Aorta (tissue), 5 donors: ENCODE measurements around the gene TOMM40. TPM values are rescaled to one million over a fixed set of nuclear protein-coding genes. Genes with fewer than 3 reads are reported as not detected.
"Not testable (repeated sequence)": the region's sequence is repeated elsewhere in the genome, so short reads cannot be mapped to it uniquely, and the experiment has no call there.

Experiments
- ATAC-seq: fragments of 200-7000 bp; cut with Tn5 transposase; one replicate; pipeline ENCODE4 v1.9.1; 2022; ENCODE audit warnings: moderate library complexity; ENCODE audit not compliant: low FRiP score
- DNase-seq, 2 donors: peaks; one replicate each; pipeline ENCODE4 v3.0.0-alpha.2; 2020
- H3K27ac ChIP-seq, 2 donors: one replicate each; pipeline ENCODE4 v1.5.1; 2013; ENCODE audit warnings: low read length in 2 of 2, mild to moderate bottlenecking in 2 of 2, moderate library complexity in 2 of 2, control low read depth in 1 of 2, inconsistent platforms in 1 of 2, low read depth in 1 of 2
- H3K27me3 ChIP-seq, 2 donors: one replicate each; pipeline ENCODE4 v1.6.1; 2013; ENCODE audit warnings: control low read depth in 1 of 2, low read length in 1 of 2, mild to moderate bottlenecking in 1 of 2, moderate library complexity in 1 of 2; ENCODE audit not compliant: insufficient read depth in 2 of 2, control insufficient read depth in 1 of 2
- H3K36me3 ChIP-seq, 2 donors: one replicate each; pipeline ENCODE4 v1.6.1; 2013; ENCODE audit warnings: control low read depth in 1 of 2, low read length in 1 of 2, mild to moderate bottlenecking in 1 of 2; ENCODE audit not compliant: insufficient read depth in 2 of 2, control insufficient read depth in 1 of 2
- H3K4me1 ChIP-seq, 2 donors: one replicate each; pipeline ENCODE4 v1.6.1; 2013; ENCODE audit warnings: low read length in 2 of 2, control low read depth in 1 of 2, mild to moderate bottlenecking in 1 of 2, moderate library complexity in 1 of 2; ENCODE audit not compliant: insufficient read depth in 2 of 2, control insufficient read depth in 1 of 2
- H3K4me3 ChIP-seq, 2 donors: one replicate each; pipeline ENCODE4 v1.5.1; 2013; ENCODE audit warnings: low read length in 2 of 2, control low read depth in 1 of 2, mild to moderate bottlenecking in 1 of 2
- H3K9me3 ChIP-seq: one replicate; pipeline ENCODE4 v1.6.1; 2013; ENCODE audit warnings: mild to moderate bottlenecking, low read length; ENCODE audit not compliant: control insufficient read depth
- WGBS, 2 donors: extraction: QIAGEN DNeasy Blood & Tissue Kit; methylation state at CpG; one replicate each; pipeline ENCODE4 v1.1.7; 2013; 5-methylcytosine and 5-hydroxymethylcytosine counted together
- intact Hi-C, 2 donors: fragments of 100-400 bp; cut with DNase I; formaldehyde crosslinking; loops; one replicate each; pipeline versions ENCODE4 v1.14.2 to v1.15.0; 2022
- polyA plus RNA-seq, 2 donors: library from polyadenylated mRNA; stranded (reverse); fragments of 200-250 nt; gene quantifications; one replicate each; pipeline ENCODE4 v1.2.3, GENCODE V29; 2013
- total RNA-seq, 2 donors: library from RNA; stranded (reverse); fragmentation: NEBNext Ultra II Directional; extraction: Animal tissue kit (Norgen Biotek cat#: 25700); gene quantifications; one replicate each; pipeline ENCODE4 v1.2.1, GENCODE V29; 2021
- donor health status: healthy with polysubstance abuse.
- donor health status: Bipolar disorder and iron deficiency.
- donor health status: DM: no; HTN: no; CAD: no.
- donor health status: DM: no; HTN: no; CAD: no.
- donor health status: DM: yes; HTN: yes; CAD: no.

TOMM40 gene
- total and polyA plus RNA-seq, 4 donors: 8.9 to 23.6 (median 18.6) TPM

- Histone ChIP-seq H3K36me3 (peaks cover 0 to 1% of the 10 kb centered on the region in 2 donors), H3K4me1 (no peaks in the 10 kb centered on the region), H3K9me3 (no peaks in the 10 kb centered on the region), H3K4me3 (no peak overlapping the region), H3K27ac (no peak overlapping the region), H3K27me3 (no peaks in the 10 kb centered on the region)
- DNase-seq (no peak), ATAC-seq (no peak)
- WGBS, 2 donors: 83 to 88% methylated on average over 4 of the region's 4 CpGs
- intact Hi-C loops: loop anchor here in 1 of 2 donors (5.0 kb wide), 1 partner anchor 35 kb away; no protein-coding TSS in a partner anchor
Measured at GRCh38 chr19:44887648-44888047, 3.4 kb upstream of the TOMM40 start.

DNA sequence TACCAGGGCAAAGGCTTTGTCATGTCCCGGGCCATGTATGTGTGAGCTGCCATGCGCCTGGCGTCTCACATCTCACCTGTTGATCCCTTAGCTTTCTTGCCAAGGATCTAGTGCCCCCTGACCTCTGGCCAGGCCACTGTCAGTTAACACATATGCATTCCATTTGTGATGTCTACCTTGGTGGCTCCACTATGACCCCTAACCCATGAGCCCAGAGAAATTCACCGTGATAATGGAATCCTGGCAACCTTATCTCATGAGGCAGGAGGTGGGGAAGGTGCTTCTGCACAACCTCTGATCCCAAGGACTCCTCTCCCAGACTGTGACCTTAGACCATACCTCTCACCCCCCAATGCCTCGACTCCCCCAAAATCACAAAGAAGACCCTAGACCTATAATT is 2.7 kb upstream of the TOMM40 start:
- intact Hi-C loops: loop anchor here in 1 of 2 donors (5.0 kb wide), 1 partner anchor 36 kb away; no protein-coding TSS in a partner anchor
- H3K9me3 ChIP-seq, H3K4me1 ChIP-seq, DNase-seq, H3K4me3 ChIP-seq, H3K27ac ChIP-seq, H3K27me3 ChIP-seq, H3K36me3 ChIP-seq, ATAC-seq: not testable (repeated sequence)
- WGBS, 2 donors: 87 to 91% methylated on average over 5 of the region's 5 CpGs

DNA sequence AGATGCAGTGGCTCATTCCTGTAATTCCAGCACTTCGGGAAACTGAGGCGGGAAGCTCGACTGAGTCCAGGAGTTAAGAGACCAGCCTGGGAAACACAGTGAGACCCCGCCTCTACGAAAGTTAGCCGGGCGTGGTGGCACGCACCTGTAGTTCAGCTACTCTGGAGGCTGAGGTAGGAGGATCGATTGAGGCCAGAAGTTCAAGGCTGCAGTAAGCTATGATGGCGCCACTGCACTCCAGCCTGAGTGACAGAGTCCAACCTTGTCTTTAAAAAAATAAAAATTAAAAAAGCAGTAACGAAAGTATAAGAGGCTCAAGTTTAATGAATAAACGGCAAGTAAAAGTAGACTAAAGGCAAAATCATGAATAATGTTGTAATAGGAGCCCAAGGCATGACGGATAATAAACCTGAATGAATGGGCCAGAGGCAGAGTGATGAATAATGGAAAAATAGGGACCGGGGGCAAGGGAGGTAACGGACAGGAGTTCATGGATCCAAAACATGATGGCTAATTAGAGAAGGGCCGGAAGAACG is 1.2 kb upstream of the TOMM40 start:
- intact Hi-C loops: loop anchor here (2.0 to 5.0 kb wide), 2 partner anchors 38 to 41 kb away; no protein-coding TSS in a partner anchor
- Histone ChIP-seq H3K4me1 (no peaks in the 10 kb centered on the region), H3K27me3 (no peaks in the 10 kb centered on the region), H3K9me3 (no peaks in the 10 kb centered on the region), H3K36me3 (peaks cover 0 to 1% of the 10 kb centered on the region in 2 donors), H3K4me3 (peak overlapping the region in 1 of 2 donors; percentile 33), H3K27ac (no peak overlapping the region)
- 47 to 48% methylated on average over 17 of the region's 17 CpGs for WGBS, 2 donors
- DNase-seq (no peak), ATAC-seq (no peak)

- H3K27ac ChIP-seq: peak overlapping the region in 1 of 2 donors; percentile 94
- no peaks in the 10 kb centered on the region for H3K27me3 ChIP-seq
- H3K4me1 ChIP-seq: no peaks in the 10 kb centered on the region
- DNase-seq (peak in 1 of 2 donors; percentile 100), ATAC-seq (peak; percentile 97)
- H3K36me3 ChIP-seq: peaks cover 0 to 1% of the 10 kb centered on the region in 2 donors
- H3K4me3 ChIP-seq: peak overlapping the region in 1 of 2 donors; percentile 33
- intact Hi-C loops: loop anchor here in 1 of 2 donors (2.0 kb wide), 1 partner anchor 42 kb away; no protein-coding TSS in a partner anchor
- H3K9me3 ChIP-seq: no peaks in the 10 kb centered on the region
- WGBS, 2 donors: 0% methylated on average over 40 of the region's 40 CpGs
Measured at GRCh38 chr19:44890366-44891015, 563 bp upstream of the TOMM40 start.

DNA sequence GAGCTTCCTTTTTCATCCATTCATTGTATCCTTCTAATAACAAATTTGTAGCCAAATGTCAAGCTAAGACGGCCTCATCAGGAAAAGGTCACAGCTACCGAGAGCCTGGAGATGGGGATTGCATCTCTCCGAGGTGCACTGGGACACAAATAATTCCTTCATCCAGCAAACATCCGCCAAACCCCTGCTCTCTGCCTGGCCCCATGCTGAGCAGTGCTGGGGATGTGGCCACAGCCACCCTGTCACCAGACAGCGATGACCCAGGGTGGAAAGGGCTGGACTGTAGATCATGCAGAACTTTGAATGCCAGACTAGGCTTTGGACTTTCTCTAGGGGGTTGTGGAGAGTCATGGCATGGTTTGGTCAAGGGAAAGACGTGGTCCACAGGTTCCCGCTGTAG is 1.9 kb downstream of the TOMM40 start:
- 84 to 88% methylated on average over 7 of the region's 7 CpGs for WGBS, 2 donors
- H3K27ac ChIP-seq: no peak overlapping the region
- H3K27me3 ChIP-seq: no peaks in the 10 kb centered on the region
- intact Hi-C loops: no loop called here
- no peaks in the 10 kb centered on the region for H3K9me3 ChIP-seq
- peaks cover 0 to 2% of the 10 kb centered on the region in 2 donors for H3K36me3 ChIP-seq
- H3K4me3 ChIP-seq: no peak overlapping the region
- DNase-seq: no peak
- no peaks in the 10 kb centered on the region for H3K4me1 ChIP-seq
- no peak for ATAC-seq

GRCh38 chr19:44893332-44894051 is 2.4 kb downstream of the TOMM40 start:
- WGBS, 2 donors: 89 to 91% methylated on average over 18 of the region's 18 CpGs
- H3K4me3 ChIP-seq: no peak overlapping the region
- H3K9me3 ChIP-seq: no peaks in the 10 kb centered on the region
- ATAC-seq: no peak
- H3K4me1 ChIP-seq: no peaks in the 10 kb centered on the region
- H3K27me3 ChIP-seq: no peaks in the 10 kb centered on the region
- peaks cover 0 to 2% of the 10 kb centered on the region in 2 donors for H3K36me3 ChIP-seq
- no peak overlapping the region for H3K27ac ChIP-seq
- DNase-seq: no peak
- intact Hi-C loops: no loop called here

DNA sequence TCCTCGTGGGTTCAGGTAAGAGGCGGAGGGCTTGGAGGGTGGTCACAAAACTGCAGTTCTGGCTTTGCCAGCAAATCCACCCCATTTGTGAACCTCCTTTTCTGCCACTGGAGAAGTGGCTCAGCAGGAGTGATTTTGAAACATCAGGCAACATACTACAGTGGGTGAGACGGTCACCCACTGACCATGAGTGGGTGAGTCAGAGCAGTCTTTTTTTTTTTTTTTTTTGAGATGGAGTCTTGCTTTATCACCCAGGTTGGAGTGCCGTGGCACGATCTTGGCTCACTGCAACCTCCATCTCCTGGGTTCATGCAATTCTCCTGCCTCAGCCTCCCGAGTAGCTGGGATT is 3.0 kb downstream of the TOMM40 start:
- Histone ChIP-seq H3K4me3 (no peak overlapping the region), H3K4me1 (no peaks in the 10 kb centered on the region), H3K27me3 (no peaks in the 10 kb centered on the region), H3K9me3 (no peaks in the 10 kb centered on the region), H3K36me3 (peaks cover 0 to 2% of the 10 kb centered on the region in 2 donors), H3K27ac (no peak overlapping the region)
- intact Hi-C loops: no loop called here
- WGBS, 2 donors: 90 to 91% methylated on average over 6 of the region's 6 CpGs
- no peak for ATAC-seq
- DNase-seq: no peak

- DNase-seq (no peak), ATAC-seq (no peak)
- no peak overlapping the region for H3K27ac ChIP-seq
- peaks cover 0 to 3% of the 10 kb centered on the region in 2 donors for H3K36me3 ChIP-seq
- no peak overlapping the region for H3K4me3 ChIP-seq
- no peaks in the 10 kb centered on the region for H3K9me3 ChIP-seq
- H3K27me3 ChIP-seq: no peaks in the 10 kb centered on the region
- WGBS, 2 donors: 64 to 73% methylated on average over 9 of the region's 9 CpGs
- H3K4me1 ChIP-seq: no peaks in the 10 kb centered on the region
- intact Hi-C loops: no loop called here
Measured at GRCh38 chr19:44894946-44895345, 3.9 kb downstream of the TOMM40 start.
